GM19351 (cell line): ENCODE data around the gene NAV2.
"Not testable (repeated sequence)": the region's sequence is repeated elsewhere in the genome, so short reads cannot be mapped to it uniquely, and the experiment has no call there.

Experiments
- ATAC-seq: cut with Tn5 transposase; IDR thresholded peaks from one replicate; pipeline ENCODE4 v1.9.1; 2021; ENCODE audit warnings: mild to moderate bottlenecking, moderate library complexity; ENCODE audit not compliant: unreplicated experiment

Gene NAV2

DNA sequence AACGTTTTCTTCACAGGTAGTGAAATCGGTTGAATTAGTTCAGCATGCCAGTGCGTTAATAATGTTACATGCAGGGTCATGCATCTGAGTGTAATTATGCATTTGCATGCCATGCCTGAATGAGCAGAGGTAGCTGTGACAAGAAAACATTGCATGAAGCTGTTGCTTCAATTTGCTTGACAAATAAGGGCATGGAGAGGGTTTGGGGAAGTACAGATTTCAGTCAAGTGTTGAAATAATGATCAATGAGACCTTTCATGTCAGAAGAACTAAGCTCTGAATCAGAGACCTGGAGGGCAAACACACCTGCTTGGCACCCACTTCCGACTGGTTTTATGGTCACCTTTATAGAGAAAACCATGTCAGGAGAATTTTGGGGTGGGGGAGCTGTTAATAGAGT, 226.2 kb downstream of the NAV2 start:
- peak; percentile 17 for ATAC-seq

GRCh38 chr11:19939415-19939929, 226.8 kb downstream of the NAV2 start:
- ATAC-seq, result peak; percentile 64

GRCh38 chr11:19940831-19941230, 228.2 kb downstream of the NAV2 start:
- ATAC-seq, result no peak

GRCh38 chr11:19946681-19947080, 234.0 kb downstream of the NAV2 start:
- ATAC-seq, result no peak

DNA sequence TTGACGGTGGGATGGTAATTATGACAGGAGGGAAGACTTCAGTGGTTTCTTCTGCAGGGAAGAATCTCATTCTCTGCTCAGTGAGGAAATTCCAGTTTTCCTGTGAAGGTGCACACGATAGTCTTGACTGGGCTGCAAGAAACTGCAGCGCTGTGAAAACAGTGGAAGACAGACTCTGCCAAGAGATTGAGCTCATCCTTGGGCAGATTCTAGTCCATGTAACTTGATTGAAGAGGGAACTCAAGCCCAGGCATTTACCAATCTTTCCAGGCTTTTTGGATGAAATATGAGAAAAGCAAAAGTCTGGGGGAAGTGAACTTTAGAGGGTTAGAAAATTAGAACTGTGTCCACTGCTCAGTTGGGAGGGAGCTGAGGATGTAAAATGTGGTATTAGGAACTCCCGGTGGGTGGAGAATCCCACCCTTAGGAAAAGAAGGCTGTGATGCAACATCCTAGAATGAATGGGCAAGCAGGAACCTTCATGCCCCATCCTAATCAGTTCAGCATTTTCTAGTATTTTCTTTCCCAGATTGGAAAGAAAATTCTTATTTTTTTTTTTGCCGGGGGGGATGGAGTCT, 235.0 kb downstream of the NAV2 start:
- no peak for ATAC-seq

GRCh38 chr11:19949606-19950005, 237.0 kb downstream of the NAV2 start:
- ATAC-seq, result no peak

- peak; percentile 83 for ATAC-seq
Observed at GRCh38 chr11:19951558-19952115, 239.0 kb downstream of the NAV2 start.

- ATAC-seq, result no peak
Observed at GRCh38 chr11:19952116-19952605, 239.5 kb downstream of the NAV2 start.

DNA sequence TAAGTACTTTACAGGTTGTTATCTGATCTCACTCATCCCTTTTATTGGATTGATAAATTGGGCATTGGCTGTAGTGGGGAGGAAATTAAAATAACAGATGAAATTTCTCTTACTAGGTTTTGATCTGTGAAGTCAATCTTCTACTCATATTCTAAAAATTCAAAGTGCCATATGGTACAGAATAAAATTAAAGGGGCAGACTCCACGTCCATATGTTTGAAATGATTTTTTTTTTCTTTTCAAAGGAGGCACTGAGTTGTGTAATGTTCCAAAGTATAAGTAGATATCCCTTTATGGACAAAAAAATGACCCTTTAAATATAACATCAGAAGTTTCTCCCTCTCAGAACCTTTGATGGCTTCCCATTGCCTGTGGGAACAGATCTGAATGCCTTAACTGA, 240.3 kb downstream of the NAV2 start:
- no peak for ATAC-seq

- ATAC-seq, result no peak
Observed at GRCh38 chr11:19953336-19953735, 240.7 kb downstream of the NAV2 start.

DNA sequence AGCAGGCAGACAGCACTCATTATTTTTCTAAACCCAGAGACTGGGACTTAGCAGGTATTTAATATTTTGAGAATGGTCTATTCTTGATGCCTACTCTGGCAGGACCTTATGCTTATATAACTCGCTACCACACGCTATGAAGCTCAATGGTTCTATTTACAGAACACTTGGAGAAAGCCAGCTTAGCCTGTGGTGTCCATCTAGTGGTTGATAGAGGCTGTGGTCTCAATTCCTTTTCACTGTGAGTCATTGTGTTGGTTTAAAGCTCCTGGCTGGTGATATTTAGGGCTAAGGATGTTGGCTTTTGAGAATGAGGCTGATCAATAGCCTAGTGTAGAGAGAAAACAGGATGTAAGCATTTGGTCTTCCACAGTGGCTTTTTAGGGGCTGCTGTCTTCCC, 241.3 kb downstream of the NAV2 start:
- no peak for ATAC-seq

DNA sequence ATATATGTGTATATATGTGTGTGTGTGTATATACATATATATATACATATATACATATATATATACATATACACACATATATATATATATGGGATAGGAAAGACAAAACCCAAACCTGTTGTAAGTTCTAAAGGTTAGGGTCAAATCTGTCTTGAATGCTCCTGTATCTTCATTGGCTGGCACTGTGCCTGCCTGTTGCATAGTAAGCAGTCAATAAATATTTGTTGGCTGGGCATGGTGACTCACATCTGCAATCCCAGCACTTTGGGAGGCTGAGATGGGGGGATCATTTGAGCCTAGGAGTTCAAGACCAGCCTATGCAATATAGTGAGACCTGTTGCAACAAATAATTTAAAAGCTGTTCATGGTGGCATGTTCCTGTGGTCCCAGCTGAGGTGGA, 242.3 kb downstream of the NAV2 start:
- ATAC-seq, result no peak

GRCh38 chr11:19955660-19956059, 243.0 kb downstream of the NAV2 start:
- ATAC-seq, result no peak

DNA sequence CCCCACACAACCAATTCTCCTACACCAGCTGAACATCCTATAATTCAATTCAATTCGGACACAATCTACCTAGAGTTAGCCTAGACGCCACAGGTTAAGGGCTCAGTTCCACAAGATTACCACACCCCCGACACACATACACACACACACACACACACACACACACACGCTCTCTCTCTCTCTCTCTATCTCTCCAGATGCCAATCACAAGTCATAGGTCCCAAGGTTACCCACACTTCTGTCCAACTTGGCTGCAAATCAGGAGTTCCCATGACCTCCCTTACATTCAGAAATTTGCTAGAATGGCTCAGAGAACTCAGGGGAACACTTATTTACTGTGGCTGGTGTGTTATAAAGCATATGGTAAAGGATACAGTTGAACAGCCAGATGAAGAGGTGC, 243.6 kb downstream of the NAV2 start:
- no peak for ATAC-seq

DNA sequence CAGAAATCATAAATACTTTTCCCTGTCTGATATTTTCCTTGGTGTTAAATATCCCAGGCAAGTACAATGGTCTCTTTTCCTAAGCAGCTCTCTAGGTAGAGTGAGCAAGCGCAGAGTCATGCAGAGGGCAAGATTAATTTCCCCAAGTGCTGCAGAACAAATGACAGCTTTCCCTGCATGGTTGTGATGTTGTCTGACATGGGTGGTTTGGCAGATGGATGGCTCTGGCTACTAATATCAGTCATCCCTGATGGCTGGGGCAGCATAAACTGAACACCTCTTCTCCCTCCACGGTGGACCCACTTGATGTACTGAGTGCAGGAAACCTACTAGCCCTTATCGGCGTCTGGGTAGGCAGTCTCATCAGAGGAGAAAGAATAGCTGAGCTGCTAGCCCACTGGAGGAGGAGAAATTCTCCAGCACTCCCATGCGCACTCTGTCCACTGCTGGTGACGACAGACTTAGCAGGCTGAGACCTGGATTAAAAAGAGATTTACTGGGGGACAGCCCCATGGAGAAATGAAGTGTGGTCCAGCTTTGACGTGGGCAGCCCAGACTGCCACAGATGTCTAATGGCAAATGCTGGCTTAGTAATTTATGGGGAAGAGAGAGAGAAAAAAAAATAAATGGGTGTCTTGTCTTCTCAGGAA, 244.8 kb downstream of the NAV2 start:
- ATAC-seq, result no peak

DNA sequence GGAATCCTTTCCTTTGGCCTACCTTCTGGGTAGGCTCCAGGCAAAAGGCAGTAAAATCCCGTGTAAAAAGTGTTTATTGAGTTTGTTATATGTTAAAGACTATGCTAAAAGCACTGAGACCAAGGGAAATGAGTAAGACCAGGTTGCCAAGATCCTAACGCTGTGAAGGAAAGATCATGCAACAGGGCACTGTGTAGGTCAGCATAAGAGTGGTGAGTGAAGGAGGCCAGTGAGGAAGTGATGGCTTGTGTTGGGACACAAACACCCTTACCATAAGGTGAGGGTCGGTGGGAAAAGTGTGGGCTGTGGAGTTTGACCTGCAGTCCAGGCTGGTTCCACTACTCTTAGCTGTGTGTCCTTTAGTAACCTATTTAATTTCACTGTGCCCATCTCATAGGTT, 245.6 kb downstream of the NAV2 start:
- ATAC-seq, result no peak

- ATAC-seq, result no peak
Observed at GRCh38 chr11:19959210-19959609, 246.6 kb downstream of the NAV2 start.

GRCh38 chr11:19959648-19960059, 247.0 kb downstream of the NAV2 start:
- ATAC-seq, result no peak

DNA sequence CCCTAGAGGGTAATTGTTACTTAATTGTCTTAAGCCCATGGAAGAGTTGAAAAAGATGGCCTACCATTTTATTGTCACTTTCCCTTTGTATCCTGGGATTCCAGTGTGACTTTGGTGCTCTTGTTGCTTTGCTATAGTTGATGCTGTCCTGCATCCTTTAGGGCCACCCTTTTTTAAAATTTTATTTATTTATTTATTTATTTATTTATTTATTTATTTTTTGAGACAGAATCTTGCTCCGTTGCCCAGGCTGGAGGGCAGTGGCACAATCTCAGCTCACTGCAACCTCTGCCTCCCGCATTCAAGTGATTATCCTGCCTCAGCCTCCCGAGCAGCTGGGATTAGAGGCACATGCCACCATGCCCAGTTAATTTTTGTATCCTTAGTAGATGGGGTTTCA, 247.8 kb downstream of the NAV2 start:
- not testable (repeated sequence) for ATAC-seq

GRCh38 chr11:19961225-19961624, 248.6 kb downstream of the NAV2 start:
- ATAC-seq, result no peak

DNA sequence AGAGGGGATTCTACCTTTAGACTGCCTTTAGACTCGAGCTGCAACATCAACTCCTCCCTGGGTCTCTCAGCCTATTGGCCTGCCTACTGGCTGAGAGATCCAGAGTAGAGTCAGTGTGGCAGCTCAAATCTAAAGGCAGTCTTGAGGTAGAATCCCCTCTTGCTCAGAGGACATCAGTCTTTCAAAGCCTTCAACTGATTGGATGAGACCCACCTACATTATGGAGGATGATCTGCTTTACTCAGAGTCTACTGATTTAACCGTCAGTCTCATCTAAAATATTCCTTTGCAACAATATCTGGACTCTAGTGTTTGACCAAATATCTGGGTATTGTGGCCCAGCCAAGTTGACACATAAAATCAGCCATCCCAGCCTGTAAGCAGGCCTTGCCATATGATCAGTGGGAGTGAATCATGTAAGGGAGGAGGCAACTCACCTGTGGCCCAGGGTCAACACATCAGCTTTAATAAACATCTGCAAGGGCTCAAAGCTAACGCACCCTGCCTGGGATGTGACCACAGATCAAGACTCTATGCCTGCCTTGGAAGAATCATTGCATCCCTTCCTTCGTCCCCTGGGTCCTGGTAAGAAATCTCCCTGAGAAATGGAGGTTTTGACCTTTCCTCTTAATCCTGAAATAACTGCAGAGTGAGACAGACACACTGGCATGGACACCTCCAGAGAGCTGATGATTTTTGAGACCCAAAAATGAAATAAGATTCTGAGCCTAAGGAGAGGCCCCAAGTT, 249.6 kb downstream of the NAV2 start:
- ATAC-seq, result no peak

- no peak for ATAC-seq
Observed at GRCh38 chr11:19962801-19963175, 250.2 kb downstream of the NAV2 start.
